GDM1 (cell line): ENCODE measurements around the gene NHLRC4.
A peak's percentile ranks its signal among the peaks of the same experiment; 100 is the strongest.

Experiments
- DNase-seq: peaks from one replicate; lab custom pipeline; 2025; lab: John Stamatoyannopoulos, UW

The NHLRC4 gene

DNA sequence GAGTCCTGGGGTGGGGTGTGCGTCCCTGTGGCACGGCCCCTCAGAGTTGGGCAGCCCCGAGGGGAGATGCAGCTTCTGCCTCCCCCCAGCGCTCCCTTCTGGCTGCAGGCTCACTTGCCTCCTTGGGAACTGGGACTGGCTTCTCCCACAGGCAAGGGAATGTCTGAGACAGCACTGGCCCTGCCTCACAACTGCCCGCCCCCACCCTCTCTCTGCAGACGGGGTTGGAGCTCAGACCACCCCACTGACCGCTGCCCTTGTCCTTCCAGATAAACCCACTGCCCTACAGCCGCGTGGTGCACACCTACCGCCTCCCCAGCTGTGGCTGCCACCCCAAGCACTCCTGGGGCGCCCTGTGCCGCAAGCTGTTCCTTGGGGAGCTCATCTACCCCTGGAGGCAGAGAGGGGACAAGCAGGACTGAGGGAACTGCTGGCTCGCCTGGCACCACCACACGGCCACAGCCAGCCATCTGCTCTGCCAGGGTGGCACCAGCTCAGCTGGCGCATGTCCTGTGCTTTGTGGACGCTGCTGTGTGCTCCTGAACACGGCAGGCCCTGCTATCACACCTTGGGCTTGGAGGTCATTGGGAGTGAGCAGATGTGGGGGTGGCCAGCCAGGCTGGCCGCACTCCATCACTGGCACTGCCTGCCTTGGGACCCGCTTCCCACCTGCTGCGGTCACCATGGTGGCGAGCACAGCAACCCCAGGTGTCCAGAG lies 16.0 kb downstream of the NHLRC4 start:
- no peak for DNase-seq

DNA sequence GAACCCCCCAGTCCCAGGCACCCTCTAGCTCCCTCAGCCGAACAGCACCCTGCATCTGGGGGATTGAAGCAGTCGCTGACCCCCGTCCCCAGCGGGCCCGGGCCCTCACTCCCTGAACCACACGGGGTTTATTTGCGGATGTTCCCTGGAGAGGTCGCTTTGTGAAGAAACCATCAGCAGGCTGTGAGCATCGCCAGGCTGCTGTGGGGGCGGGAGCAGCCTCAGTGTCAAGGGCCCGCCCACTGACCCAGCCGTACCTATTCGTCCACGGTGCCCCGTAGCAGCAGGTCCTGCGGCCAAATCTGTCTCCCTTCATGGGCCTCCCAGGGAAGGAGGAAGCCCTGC lies 16.6 kb downstream of the NHLRC4 start:
- no peak for DNase-seq

DNA sequence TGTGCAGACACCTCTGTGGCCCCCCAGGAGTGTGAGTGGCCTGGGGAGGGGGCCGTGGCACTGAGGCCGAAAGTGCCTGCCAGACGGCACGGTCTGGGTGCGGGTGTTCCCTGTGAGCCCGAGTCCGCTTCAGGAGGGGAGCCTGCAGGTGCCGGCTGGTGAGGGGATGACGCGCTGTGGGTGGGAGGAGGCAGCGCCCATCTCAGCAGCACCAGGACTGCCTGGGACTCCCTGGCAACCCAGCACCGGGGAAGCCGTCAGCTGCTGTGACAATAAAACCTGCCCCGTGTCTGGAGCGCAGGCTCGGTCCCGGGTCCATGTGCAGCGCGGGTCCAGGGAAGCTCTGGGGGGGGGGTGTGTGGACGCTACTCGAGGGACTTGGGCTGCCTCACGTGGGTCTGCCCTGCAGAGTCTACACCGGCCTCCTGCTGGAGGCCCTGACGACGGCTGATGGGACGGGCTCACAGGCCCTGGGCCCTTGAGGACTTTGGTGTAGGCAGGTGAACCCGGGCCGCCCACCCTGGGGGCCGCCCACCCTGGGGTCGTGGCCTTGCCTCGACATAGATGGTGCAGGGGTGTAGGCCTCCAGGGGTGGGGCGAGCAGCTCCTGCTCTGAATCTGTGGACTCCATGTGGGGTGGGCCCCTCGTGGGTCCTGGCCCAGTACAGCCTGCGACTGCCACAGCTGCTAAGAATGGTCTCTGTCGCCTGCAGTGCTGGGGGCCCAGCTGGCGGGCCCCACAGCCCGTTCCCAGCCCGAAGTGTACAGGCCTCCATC lies 17.2 kb downstream of the NHLRC4 start:
- DNase-seq, result no peak

DNA sequence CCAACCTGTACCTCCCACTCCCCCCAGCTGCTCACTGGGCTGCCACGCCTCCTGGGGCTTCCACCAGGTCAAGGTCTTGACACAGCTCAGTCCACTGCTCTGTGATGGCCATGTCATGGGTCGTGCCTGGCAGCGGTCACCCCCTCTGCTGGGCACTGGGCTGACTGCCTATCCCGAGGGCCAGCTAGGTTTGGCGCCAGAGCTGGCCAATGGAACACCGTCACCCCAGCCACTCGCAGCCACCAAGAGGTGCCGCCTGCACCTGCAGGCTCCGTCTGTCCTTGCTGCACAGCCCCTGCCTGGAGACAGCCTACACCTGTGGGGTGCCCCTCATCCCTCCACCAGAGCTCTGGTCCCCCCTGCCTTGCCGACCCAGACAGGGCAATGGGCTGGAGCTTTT lies 18.5 kb downstream of the NHLRC4 start:
- DNase-seq, result no peak

DNA sequence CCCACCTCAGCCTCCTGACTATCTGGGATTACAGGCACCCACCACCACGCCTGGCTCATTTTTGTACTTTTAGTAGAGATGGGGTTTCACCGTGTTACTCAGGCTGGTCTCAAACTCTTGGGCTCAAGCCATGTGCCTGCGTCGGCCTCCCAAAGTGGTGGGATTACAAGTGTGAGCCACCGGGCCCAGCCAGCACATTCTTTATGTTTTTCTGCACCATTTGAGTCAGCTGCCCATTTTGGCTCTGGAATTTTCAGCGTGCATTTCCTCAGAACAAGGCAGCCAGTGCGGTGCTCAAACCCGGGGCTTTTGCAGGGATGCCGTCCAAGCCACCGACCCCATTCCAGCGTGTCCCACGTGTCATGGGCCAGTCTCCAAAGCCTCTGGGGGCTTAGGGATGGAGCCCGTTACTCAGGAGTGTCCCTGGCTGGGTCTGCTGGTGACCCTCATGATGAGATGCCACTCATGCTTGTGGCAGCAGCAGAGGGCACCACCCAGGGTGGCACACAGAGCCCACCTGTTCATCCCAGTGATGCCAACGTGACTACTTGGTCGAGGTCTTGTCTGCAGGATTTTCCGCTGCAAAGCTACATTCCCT lies 19.3 kb downstream of the NHLRC4 start:
- DNase-seq, result no peak

DNA sequence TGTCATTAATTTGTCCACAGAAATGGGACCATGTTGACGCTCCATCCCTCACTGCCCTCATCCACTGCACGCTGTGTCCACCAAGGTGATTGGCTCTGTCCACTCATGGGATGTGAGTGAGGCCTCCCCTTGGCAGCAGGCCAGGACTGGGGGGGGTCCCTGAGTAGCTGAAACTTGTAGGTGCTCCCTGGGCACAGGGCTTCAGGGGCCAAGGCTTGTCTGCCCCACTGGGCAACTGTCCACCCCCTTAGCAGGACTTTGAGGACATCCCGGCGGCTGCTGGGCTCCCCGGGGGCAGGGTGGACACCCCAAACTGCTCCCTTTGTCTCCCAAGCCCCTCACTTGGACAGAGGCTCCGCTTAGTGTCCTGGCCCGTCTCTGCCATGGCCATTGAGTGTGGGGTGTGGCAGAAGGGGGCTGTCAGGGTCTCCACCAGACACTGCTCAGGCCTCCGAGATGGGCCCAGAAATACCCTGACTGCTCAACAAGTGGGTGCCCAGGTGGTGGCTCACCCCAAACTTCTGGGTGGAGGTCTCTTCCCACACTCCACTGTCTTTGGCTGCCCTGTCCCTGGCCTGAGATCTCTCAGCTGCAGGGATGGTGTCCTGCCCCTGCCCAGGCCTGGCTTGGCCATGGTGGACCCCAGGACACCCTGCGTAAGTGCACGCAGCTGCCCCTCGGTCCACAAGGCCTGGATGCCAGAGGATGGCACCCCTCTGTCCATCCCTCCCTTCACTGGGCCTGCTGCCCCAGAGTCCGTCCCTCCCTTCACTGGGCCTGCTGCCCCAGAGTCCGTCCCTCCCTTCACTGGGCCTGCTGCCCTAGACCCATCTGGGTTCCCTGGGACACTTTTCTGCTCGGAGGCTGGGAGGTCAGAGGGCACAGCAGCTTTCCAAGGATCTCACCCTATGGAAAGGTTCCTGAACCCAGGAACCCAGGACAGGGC lies 20.1 kb downstream of the NHLRC4 start:
- no peak for DNase-seq

DNA sequence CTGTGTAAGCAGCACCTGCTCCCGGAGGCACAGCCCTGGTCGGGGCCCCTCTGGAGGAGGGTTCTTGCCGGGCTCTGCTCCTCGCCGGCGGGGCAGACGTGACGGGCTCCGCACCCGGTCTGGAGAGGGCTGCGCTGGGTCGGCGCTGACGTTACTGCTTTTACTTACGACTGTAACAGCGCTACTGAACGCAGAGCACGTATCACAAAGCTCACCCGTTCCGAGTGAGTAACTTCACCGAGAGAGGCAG lies 21.8 kb downstream of the NHLRC4 start:
- DNase-seq, result peak; percentile 37

DNA sequence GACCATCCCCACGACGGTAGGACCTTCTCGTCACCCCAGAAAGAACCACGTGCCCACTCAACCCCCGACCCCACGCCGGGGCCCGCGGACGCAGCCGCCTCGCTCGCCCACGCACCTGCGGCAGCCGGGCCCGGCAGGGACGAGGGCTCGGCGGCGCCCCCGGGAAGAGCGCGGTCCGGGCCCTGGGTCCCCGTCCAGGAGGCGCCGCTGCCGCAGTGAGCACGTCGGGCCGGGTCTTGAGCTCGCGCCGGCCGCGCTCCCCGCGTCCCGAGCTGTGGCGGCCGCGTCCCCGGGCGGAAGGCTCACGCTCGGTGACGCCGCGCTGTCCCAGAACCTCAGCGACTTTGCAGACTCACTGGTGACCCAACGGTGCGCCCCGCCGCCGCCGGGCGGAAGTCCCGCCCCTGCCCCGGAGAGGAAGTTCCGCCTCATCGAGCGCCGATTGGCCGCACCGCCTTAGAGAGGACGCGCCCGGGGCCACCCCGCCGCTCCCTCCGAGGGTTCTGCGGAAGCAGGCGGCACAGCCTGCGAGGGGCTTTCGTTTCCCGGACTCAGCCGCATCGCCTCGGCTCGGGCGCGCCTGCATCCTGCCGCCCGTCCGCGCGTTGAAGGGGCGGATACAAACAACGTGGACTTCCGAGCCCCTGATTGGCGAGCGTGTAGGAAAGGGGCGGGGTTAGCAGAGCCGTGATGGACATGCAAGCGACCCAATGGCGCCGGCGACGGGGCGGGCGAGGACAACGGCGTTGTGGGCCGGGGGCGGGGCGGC lies 22.3 kb downstream of the NHLRC4 start:
- peak; percentile 94 for DNase-seq

DNA sequence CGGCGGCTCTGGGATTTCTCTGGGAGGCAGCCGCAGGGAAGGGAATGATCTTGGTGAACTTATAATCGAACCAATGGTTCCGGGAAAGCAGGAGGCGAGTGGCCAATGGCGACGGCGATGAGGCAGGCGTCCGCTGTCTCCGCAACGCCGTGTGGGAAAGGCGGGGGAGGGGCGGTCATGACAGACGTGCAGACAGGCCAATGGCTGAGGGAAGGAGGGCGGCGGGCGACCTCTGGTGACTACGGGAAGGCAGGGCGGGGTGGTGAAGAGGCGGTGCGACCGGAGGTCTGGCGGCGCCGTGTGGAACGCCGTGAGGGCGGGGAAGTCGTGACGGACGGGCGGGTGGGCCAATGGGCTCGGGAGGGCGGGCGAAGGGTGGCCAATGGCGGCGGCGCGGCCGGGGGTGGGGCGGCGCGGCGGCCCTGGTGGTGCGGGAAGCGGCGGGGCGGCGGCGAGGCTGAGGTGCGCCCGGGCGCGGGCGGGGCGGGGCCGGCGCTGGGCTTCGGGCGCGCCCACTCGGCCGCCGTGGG lies 22.9 kb downstream of the NHLRC4 start, which contains the start of gene RAB40C:
Gene RAB40C, plus strand, starts transcription at position 409 of the 530 bp plus-strand sequence. CDS start 226 bp downstream, outside the sequence.
- DNase-seq, result peak; percentile 98

DNA sequence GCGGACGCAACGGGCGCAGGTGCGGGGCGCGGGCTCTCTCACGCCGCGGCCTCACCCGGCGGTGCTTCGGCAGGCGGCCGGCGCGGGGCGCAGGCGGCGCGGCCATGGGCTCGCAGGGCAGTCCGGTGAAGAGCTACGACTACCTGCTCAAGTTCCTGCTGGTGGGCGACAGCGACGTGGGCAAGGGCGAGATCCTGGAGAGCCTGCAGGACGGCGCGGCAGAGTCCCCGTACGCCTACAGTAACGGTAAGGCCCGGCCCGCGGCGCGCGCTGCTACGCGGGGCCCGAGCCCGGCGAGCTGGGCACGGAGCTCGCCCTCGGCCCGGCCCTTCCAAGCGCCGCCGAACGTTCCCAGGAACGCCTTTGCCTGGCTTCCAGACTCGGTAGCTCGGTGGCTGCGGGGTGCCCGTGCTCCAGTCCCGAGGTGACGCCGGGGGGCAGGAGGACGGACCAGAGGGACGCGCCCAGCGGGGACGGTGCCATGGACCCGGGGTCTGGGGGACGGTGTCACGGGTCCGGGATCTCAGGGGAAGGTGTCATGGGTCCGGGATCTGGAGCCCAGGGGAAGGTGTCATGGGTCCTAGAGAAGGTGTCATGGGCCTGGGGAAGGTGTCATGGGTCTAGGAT lies 23.5 kb downstream of the NHLRC4 start:
- DNase-seq, result no peak

DNA sequence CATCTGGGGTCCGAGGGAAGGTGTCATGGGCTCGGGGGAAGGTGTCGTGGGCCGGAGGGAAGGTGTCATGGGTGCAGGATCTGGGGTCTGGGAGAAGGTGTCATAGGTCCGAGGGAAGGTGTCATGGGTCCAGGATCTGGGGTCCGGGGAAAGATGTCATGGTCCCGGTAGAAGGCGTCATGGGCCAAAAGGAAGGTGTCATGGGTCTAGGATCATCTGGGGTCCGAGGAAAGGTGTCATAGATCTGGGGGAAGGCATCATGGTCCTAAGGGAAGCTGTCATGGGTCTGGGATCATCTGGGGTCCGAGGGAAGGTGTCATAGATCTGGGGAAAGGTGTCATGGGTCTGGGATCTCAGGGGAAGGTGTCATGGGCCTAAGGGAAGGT lies 24.0 kb downstream of the NHLRC4 start:
- DNase-seq, result no peak

DNA sequence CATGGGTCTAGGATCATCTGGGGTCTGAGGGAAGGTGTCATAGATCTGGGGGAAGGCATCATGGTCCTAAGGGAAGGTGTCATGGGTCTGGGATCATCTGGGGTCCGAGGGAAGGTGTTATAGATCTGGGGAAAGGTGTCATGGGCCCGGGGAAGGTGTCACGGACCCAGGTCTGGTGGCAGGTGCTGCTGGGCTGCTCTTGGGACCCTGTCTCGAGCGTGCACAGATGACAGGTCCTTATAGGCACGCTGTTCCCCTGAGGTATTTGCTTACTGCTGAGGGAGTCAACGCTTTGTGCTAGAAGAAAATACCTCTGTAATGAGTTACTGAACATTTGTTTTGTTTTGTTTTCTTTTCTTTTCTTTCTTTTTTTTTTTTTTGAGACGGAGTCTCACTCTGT lies 24.4 kb downstream of the NHLRC4 start:
- DNase-seq, result no peak

DNA sequence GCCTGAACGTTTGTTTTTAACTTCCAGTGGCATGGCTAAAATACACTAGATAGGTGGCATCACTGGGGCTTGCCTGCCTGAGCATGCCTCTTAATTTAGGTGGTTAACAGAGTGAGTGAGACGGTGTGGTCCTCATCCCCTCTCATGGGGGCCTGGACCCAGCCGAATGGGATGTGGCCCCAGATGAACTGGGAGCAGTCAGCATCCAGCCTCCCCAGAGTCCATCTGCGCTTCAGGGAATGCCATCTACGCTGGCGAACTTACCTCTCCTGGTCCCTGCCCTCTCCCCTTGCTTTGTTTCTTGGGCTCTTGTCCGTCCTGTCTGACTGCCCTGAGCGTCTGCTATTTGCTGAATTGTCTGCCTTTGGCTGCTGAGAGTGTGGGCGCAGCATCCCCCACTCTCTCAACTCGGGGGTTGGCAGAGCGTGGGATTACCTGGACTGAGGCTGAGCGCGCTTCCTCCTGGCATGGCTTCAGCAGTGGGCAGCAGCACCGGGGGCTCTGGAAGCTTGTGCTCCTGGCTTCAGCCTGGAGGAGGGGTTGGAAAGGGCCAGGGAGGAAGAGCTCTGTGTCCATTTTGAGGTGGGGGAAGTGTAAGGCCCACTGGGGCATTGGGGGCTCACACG lies 25.2 kb downstream of the NHLRC4 start:
- DNase-seq, result no peak

DNA sequence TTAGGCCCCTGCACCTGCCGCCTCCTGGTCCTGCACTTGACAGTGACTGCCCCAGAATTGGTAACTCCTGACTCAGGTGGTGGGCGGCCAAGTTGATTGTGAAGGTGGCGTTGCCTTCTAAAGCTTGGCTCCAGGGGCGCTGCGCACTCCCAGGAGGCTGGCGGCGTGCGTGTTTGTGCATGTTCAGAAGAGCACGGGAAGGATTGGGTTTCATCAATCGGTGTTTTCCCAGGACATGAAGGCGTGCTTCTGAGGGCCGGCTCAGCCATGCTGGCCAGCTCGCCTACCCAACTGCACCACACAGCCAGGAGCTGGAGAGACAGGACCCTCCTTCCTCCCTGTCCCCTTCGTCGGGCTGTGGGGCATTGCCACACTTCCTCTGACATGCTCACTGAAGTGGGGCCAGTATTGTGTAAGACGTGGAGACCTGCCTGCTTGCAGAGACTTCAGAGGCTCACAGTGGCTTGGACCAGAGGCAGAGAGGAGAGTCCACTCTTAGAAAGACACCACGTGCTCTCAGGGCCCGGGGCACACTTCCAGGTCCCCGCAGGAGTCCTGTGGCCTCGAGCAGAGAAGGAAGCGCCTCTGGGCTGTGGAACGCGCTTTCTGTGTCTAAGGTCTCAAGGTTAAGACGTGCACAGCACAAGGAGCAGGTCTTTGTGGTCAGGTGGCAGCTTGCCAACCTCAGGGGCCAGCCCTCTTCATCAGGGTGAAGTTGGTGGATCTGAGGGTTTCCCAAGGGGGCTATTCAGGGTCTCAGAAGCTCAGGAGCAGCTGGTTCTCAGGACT lies 25.9 kb downstream of the NHLRC4 start:
- DNase-seq, result no peak

DNA sequence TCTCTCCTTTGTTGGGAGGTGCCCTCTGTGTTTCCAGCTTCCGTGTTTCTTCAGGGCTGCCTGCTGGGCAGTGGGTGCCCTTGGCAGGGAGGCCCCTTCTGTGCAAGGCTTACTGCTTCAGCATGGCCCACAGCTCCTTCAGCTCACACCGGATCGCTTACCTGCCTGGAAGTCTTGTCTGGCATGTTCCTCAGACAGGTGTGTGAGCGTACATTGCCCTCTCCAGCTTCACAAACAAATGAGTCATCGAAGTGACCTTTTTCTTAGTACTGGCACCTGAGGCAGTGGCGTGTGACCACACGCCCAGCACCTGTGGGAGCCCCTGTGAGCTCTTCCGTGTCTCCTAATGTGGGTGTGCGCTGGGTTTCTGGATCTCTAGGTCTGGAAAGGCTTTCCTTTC lies 26.6 kb downstream of the NHLRC4 start:
- DNase-seq, result no peak

DNA sequence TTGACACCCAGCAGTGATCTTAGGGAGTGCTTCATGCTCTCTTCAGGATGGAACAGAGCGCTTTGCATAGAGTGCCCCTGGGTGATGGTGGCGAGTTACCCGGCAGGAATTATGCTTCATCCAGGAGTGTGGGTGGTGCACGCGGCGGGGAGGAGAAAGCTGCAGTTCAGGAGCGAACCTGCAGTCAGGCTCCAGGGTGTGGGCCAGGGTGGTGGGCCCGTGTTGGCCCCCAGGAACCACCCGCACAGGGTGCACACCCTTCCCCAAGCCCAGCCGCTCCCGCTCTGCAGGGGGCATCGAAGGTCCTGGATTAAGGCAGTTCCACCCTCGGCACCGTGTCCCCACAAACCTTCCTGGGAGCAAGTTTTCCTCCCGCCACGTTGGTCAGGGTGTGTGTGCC lies 27.0 kb downstream of the NHLRC4 start:
- DNase-seq, result no peak

DNA sequence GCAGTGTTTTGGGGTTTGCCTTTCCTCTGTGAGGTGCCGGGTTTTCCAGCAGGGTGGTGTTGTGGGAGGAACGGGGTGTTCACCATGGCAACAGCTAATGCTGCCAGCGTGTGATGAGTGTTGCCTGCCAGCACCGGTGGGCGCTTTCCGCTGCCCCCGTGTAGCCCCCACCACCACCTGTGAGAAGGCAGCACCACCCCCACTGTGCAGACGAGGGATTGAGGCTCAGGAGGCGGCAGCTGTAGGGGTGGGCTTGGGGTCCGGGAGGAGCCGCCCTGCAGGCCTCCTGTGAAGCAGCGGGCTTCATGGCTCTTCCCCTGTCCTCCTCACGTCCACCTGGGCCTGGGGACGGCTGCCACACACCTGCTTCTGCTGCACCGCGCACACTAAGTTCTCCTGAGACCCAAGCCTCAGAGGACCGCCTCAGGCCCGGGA lies 28.3 kb downstream of the NHLRC4 start:
- no peak for DNase-seq

DNA sequence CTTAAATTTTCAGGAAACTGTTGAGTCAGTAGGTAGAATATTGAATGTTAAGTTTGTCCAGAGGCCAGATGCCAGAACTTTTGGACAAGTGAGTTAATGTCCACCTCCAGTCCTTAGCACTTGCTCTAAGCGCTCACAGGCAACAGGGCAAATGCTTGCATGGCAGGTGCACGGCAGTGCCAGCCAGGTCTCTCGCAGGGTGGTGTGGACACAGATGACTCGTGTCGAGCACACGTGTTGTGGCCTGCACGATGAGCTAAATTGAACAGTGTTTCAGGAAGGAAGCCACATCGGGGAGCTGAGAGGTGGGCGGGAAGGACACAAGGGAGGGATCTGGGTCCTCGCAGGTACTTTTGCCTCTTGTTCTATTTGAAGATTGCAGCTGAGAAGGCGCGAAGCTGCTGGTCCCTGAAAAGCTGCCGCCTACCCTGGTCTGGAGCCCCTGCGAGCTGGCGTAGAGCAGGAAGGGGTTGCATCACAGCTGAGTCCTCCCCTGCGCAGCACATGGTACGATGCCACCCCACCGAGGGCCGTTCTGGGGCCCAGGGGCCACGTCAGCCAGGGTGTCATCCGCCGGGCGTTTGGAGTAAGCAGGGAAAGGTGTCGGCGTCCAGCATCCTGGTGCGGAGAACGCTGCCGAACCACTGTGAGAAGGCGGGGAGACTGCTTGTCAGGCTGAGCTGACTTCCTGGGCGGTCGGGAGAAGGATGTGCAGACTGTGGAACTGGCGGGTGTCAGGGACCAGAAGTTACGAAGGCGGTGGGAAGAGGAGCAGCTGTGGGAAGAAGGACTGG lies 29.3 kb downstream of the NHLRC4 start:
- DNase-seq, result no peak

DNA sequence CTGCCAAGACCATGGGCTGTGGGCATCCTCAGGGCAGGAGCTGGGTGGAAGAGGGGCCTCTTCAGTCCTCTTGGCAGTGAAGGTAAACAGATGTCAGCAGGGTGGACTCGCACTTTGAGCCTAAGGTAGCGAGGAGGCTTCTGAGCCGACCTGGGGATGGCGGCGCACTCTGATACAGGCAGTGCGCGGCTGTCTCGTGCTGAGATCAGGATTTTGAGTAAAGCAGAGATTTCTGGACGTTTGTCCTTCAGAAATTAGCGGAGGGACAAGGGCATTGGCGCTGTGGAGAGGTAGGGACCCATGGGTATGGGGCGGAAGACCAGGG lies 29.9 kb downstream of the NHLRC4 start:
- DNase-seq, result no peak
